Smooth muscle cell (in vitro differentiated cells): Measurements from ENCODE around the gene ZNRF4. TPM values are rescaled to one million over a fixed set of nuclear protein-coding genes. Genes with fewer than 3 reads are reported as not detected.

Source experiments
- DNase-seq: peaks from one replicate; lab custom pipeline; 2025; ENCODE audit not compliant: unreplicated experiment; lab: John Stamatoyannopoulos, UW
- H2AFZ ChIP-seq: fragments of 200-600 bp; sonication (generic); 2 replicates; pipeline ENCODE4 v1.6.0; 2016; ENCODE audit warnings: antibody characterized with exemption, low read depth, mild to moderate bottlenecking
- H3F3A ChIP-seq: fragments of 200-600 bp; sonication (generic); 2 replicates; pipeline ENCODE4 v1.6.0; 2017; ENCODE audit warnings: antibody characterized with exemption, low read depth
- H3K27ac ChIP-seq: fragments of 200-600 bp; sonication (generic); 2 replicates; pipeline ENCODE4 v1.5.1; 2016; ENCODE audit warnings: low read depth, mild to moderate bottlenecking
- H3K27me3 ChIP-seq: fragments of 200-600 bp; sonication (generic); 2 replicates; pipeline ENCODE4 v1.6.1; 2016; ENCODE audit warnings: low read depth, mild to moderate bottlenecking
- H3K36me3 ChIP-seq: fragments of 200-600 bp; sonication (generic); 2 replicates; pipeline ENCODE4 v1.5.1; 2016; ENCODE audit warnings: low read depth
- H3K4me1 ChIP-seq: fragments of 200-600 bp; sonication (generic); 2 replicates; pipeline ENCODE4 v1.5.1; 2016; ENCODE audit warnings: low read depth
- H3K4me2 ChIP-seq: fragments of 200-600 bp; sonication (generic); 2 replicates; pipeline ENCODE4 v1.6.0; 2016; ENCODE audit warnings: mild to moderate bottlenecking
- H3K4me3 ChIP-seq: fragments of 200-600 bp; sonication (generic); 2 replicates; pipeline ENCODE4 v1.5.1; 2016; ENCODE audit warnings: mild to moderate bottlenecking
- H3K79me2 ChIP-seq: fragments of 200-600 bp; sonication (generic); 2 replicates; pipeline ENCODE4 v1.6.0; 2016; ENCODE audit warnings: low read depth, mild to moderate bottlenecking
- H3K9ac ChIP-seq: fragments of 200-600 bp; sonication (generic); 2 replicates; pipeline ENCODE4 v1.6.0; 2016; ENCODE audit warnings: low read depth
- H3K9me3 ChIP-seq: fragments of 200-600 bp; sonication (generic); replicated peaks from 2 replicates; pipeline ENCODE4 v1.5.1; 2016; ENCODE audit warnings: low read depth
- H4K20me1 ChIP-seq: fragments of 200-600 bp; sonication (generic); 2 replicates; pipeline ENCODE4 v1.6.0; 2016; ENCODE audit warnings: low read depth
- CTCF ChIP-seq: fragments of 200-600 bp; sonication (generic); IDR thresholded peaks from 2 replicates; pipeline ENCODE4 v1.5.1; 2017; ENCODE audit warnings: borderline replicate concordance, mild to moderate bottlenecking, antibody characterized with exemption; ENCODE audit not compliant: insufficient read depth, poor library complexity, severe bottlenecking
- WGBS: methylation state at CpG from one replicate; pipeline ENCODE4 v1.1.7; 2016; ENCODE audit warnings: low lambda C conversion rate; 5-methylcytosine and 5-hydroxymethylcytosine counted together
- polyA plus RNA-seq: library from polyadenylated mRNA; unstranded; fragments of >200 nt; fragmentation: Nextera tagmentation; extraction: Ambion mirVana; gene quantifications from 2 replicates; pipeline ENCODE4 v1.2.1, GENCODE V29; 2016
- total RNA-seq: library from RNA; depleted of rRNA; stranded (reverse); fragments of >200 nt; gene quantifications from 2 replicates; pipeline ENCODE4 v1.2.3, GENCODE V29; 2014

Gene ZNRF4
- total and polyA plus RNA-seq, 2 experiments from 2014 or later: not detected

- no peak for DNase-seq
- H3K9ac ChIP-seq: no peak overlapping the region
- no peaks in the 10 kb centered on the region for H3K79me2 ChIP-seq
- H2AFZ ChIP-seq: no peak overlapping the region
- no peaks in the 10 kb centered on the region for H4K20me1 ChIP-seq
- 81% methylated on average over 12 of the region's 12 CpGs for WGBS
- no peaks in the 10 kb centered on the region for H3F3A ChIP-seq
- H3K27me3 ChIP-seq: no peaks in the 10 kb centered on the region
- no peak overlapping the region for H3K27ac ChIP-seq
- H3K4me1 ChIP-seq: no peaks in the 10 kb centered on the region
- H3K36me3 ChIP-seq: no peaks in the 10 kb centered on the region
- no peak overlapping the region for H3K4me2 ChIP-seq
- H3K9me3 ChIP-seq: no peaks in the 10 kb centered on the region
- no peak for TF ChIP-seq CTCF
- no peak overlapping the region for H3K4me3 ChIP-seq
These were observed 30.8 kb upstream of the ZNRF4 start for GRCh38 chr19:5424192-5424973.

GRCh38 chr19:5425260-5425659 lies 30.0 kb upstream of the ZNRF4 start:
- no peaks in the 10 kb centered on the region for H3K27me3 ChIP-seq
- WGBS: 78% methylated on average over 1 of the region's 1 CpG
- DNase-seq: no peak
- no peak overlapping the region for H3K27ac ChIP-seq
- H3K4me3 ChIP-seq: no peak overlapping the region
- H3K4me1 ChIP-seq: no peaks in the 10 kb centered on the region
- no peaks in the 10 kb centered on the region for H3F3A ChIP-seq
- no peak for TF ChIP-seq CTCF
- no peaks in the 10 kb centered on the region for H3K79me2 ChIP-seq
- no peaks in the 10 kb centered on the region for H4K20me1 ChIP-seq
- no peak overlapping the region for H3K4me2 ChIP-seq
- H3K9me3 ChIP-seq: no peaks in the 10 kb centered on the region
- H3K36me3 ChIP-seq: no peaks in the 10 kb centered on the region
- H3K9ac ChIP-seq: no peak overlapping the region
- no peak overlapping the region for H2AFZ ChIP-seq

GRCh38 chr19:5430237-5430636 lies 25.0 kb upstream of the ZNRF4 start:
- Histone ChIP-seq H3K9ac (no peak overlapping the region), H3F3A (peaks cover 4% of the 10 kb centered on the region), H3K79me2 (no peaks in the 10 kb centered on the region), H2AFZ (no peak overlapping the region), H3K36me3 (no peaks in the 10 kb centered on the region), H3K4me3 (no peak overlapping the region), H4K20me1 (no peaks in the 10 kb centered on the region), H3K4me1 (no peaks in the 10 kb centered on the region), H3K9me3 (no peaks in the 10 kb centered on the region), H3K4me2 (no peak overlapping the region), H3K27ac (no peak overlapping the region), H3K27me3 (no peaks in the 10 kb centered on the region)
- TF ChIP-seq CTCF: no peak
- no peak for DNase-seq
- 32% methylated on average over 10 of the region's 10 CpGs for WGBS

GRCh38 chr19:5432687-5433086 lies 22.5 kb upstream of the ZNRF4 start:
- Histone ChIP-seq H3K27me3 (no peaks in the 10 kb centered on the region), H3K4me3 (no peak overlapping the region), H3K9ac (no peak overlapping the region), H3K9me3 (no peaks in the 10 kb centered on the region), H4K20me1 (no peaks in the 10 kb centered on the region), H3K79me2 (no peaks in the 10 kb centered on the region), H3K36me3 (no peaks in the 10 kb centered on the region), H2AFZ (no peak overlapping the region), H3K4me2 (no peak overlapping the region), H3F3A (peaks cover 13% of the 10 kb centered on the region), H3K4me1 (peaks cover 7% of the 10 kb centered on the region), H3K27ac (no peak overlapping the region)
- TF ChIP-seq CTCF: no peak
- DNase-seq: no peak
- WGBS: 91% methylated on average over 5 of the region's 5 CpGs
